Cerebellar cortex (tissue), 1 donor: ENCODE measurements around the gene CLIP4.

Experiments used
- DNase-seq: peaks from one replicate; pipeline ENCODE4 v3.0.0-alpha.2; 2015; ENCODE audit warnings: low spot score

Gene CLIP4

DNA sequence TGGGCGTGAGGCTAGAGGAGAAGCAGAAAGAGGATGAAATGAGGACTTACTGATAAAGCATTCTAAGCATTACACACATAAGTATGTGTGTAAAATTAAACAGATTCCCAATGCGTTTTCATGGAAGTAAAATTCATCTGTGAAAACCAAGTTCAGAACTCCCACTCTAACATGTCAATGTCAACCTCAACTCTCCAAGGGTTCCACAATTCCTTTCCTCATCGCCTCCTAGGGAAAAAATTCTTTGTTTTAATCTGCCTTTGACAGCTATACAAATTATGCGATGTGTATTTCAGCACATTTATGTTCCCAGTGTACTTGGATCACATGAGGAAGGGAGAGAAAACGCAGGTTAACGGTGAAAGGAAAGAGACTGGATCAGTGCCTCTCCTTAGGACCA, 76.6 kb downstream of the CLIP4 start:
- no peak for DNase-seq

DNA sequence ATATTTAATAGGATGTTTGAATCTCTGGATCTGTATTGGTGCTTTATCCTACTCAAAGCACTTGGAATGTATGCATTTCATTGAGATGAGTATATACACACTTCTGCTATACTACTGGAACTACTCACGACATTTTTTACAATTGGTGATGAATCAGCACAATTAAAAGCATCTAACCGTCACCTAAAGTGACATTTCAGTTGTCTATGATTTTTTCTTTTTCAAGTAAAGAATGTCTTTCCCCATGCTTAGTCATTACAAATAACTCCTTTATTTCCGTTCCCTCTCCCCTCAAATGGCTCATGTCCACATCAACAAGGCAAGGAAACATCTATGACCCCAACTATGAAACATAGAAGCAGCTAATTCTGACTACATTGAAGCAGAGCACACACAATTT, 77.3 kb downstream of the CLIP4 start:
- DNase-seq: no peak

DNA sequence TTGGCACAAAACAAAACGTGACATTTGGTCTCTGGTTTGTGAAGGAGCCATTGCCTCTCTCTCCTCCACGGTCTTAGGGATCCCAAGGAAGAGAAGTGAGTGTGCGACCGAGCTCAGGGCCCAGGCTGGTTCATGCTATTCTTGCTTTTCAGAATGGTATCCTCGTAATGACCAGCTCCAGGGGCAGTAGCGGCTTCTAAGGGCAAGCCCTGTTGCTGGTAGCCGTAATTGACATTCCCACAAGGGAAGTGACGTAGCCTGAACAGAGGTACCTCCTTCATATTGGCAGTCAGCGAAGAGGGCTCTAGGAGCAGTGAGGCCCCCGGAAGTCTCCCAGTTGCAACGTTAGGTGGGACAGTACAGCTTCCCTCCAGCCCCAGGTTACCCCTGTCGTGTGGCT, 77.9 kb downstream of the CLIP4 start:
- DNase-seq: no peak

DNA sequence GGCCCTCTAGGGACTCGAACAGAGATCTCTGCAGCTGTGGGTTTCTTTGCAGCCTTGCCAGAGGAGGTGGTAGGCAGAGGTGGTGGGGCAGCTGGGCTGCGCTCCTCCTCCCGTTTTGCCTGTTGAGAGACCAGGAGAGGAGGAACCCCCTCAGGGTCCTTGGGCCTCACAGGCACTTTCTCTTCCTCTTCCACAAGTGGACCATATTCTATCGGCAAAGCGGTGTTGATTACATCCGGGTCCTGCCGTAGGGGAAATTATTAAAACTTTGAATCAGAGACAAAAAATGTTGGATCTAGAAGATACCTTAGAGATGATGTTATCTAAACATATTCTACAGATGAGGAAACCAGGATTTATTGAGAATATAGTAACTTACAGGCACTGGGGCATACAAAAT, 78.5 kb downstream of the CLIP4 start:
- DNase-seq: no peak

DNA sequence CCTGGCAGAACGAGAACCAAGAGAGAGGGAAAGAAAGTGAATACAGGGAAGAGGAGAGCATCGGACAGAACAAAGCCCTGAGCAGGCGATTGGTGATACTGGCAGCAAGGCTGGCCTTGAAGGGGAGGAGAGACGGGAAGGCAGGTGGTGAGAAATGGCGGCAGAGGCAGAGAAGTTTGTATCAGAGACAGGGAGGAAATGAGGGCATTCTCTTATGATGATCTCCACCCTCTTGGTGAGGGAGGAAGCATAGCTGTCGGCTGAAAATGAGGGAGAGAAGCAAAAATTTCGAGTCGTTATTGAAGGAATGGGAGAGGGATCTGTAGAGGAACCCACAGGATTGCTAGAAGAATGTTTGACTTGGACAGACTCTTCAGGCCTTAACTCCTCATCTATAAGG, 80.6 kb downstream of the CLIP4 start:
- no peak for DNase-seq

DNA sequence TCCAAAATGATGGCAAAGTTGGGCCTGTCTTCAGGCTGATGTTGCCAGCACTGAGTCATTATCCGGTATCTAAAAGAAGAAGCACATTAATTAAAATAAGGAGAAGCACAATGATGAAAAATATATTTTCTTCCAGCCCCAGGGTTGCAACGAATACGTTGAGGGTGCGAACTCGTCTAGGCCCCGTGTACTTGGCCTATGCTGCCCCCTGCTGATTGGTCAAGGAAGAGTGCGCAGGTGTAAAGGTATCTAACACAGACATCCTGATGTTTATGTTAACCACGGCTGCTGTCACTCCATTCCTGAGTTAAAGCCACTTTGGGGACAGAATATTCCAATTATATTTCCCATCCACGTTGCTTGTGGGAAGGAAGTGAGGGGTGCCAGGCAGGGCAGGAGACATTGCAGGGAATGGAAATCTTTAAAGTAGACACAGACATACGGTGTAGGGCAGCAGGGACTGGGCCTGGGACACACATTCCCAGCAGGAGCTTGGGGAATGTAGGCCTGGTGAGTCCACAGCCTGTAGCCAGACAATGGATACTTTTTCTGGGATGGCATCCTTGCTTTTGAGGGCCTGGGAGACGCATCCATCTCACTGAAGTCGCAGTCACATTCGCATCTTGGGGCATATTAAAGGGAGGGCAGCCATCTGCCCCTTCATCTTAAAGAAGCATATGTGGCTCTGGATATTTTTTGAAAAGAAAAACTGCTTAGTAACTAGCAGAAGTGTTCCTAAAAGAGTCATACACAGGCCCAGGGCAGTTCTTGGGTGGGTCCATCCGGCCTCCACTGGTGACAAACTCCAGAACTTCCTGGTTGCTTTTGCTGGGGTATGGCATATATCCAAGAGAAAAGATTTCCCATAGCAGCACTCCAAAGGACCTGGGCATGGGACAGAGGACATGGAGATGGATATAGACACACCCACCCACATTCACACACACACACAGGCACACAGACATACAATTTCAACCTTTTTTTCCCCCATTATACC, 81.9 kb downstream of the CLIP4 start:
- peak; percentile 58 for DNase-seq

DNA sequence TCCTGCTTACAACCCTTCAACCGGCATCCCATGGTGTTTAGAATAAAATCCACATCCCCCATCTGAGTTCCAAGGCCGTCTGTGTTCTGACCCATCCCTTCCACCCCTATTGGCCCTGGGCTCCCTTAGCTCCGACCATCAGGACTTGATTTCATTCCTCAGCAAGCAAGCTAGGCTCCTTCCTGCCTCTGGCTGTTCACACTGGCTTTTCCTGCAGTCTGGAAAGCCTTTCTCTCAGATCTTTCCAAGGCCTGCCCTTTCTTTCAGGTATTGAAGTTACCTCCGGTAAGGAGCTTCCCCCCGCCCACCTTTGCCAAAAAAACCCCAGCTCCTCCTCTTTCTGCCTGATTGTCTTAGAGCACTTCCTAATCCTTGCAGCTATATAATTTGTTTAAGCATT, 86.8 kb downstream of the CLIP4 start:
- DNase-seq: no peak

DNA sequence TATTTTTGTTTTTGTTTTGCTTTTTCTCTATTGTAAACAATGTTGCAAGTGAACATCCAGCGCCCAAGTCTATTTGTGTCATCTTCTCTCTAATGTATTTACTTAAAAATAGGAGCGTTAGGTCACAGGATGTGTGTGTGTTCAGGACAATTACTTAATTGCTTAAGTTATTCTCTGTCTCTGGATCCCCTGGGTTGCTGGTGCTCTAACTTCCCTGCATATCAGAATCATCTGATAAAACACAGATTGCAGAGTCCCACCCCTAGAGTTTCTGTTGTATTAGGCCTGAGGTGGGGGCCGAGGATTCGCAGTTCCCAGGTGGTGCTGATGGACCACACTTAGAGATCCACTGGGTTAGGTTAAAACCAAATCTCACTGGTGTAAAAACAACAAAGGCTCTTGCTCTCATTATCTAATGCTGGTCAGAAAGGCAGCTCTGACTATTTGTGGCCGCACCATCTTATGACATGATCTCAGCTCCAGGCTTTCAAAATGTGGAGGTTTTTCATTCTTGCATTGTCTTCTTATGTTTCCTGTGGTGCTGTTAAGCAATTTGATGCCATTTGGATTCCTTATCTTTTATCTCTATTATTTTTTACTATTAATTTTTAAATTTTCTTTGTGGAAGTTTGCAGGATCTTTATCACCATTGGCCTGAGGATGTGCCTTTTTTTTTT, 87.7 kb downstream of the CLIP4 start:
- no peak for DNase-seq

DNA sequence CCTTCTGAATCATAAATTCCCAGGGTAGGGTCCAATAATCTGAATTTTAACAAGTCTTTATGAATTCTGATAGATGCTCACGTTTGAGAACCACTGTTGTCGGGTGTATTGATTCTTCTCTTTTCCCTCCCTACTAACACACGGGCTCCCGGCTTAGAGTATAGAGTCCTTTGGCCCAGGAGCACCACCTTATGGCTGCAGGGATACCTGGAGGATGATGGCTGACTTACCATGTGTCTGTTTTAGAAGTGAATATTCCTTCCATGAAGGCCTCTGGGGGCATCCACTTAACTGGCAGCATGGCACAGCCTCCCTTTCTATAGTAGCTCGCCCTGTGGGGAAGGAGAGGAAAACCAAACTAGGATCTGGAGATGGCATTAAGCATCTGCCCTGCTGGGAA, 91.7 kb downstream of the CLIP4 start:
- DNase-seq: no peak

DNA sequence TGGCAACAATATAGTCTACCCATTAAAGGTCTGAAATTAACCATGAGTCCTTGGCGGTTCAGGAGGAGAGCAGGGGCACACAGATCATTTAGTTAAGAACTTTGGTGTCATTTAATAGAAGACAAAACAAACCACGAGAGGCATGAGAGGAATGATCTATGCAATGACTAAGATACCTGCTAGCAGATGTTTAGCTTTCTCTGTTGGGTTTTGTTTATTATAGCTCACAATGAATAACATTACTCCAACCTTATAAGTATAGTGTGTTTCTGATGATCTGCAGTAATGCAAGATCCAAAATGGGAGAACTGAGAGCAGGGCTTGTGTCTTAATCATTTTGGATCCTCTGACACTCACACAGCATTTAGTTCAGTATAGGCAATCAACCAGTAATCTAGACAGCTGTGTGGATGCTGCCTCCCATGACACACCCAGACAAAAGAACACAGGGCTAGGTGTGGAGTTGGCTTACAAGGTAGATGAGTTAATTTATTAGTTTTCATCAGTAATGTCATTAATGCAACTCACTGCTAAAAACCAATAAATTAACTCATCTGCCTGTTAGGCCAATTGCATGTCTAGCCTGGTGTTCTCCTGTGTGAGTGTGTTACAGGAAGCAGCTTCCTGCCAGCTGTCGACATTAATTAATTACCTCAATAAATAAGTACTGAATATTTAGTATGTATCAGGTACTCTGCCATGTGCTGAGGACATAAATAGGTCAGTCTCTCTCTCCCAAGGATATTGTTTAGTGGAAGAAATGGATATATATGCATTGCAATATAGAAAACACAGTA, 92.3 kb downstream of the CLIP4 start:
- no peak for DNase-seq

DNA sequence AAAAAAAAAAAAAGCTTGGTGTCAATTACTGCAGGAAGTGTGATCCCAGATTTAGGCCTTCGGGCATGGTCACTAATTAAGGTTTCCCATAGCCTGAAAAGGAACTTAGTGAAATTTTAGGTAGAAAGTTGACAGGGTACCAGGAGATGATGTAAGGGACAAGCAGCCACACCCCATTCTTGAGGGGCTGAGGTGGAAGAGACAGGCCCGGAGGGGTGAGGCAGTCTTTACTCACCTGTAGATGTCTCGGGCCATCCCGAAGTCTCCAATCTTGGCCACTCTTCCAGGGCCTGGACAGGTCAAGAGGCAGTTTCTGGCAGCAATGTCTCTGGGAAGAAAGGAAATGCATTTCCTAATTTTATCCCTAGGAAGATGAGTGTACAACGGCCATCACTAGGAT, 94.3 kb downstream of the CLIP4 start:
- DNase-seq: no peak

DNA sequence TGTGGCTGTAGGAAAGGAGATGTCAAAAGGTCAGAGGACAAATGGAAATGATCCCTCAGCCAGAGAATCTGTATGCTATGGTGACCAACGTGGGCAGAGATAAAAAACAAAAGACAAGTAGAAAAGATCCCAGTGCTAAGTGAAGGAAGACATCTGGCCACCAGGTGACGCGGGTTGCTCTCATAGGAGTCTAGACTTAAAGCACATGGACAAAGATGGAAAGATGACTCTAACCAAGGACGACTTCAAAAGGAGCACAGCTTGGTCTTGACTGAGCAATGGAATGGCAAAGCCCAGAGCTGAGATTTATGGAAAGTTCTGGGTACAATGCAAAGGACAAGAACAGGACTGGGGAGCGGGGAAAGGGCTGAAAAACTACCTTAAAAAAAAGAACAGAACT, 96.8 kb downstream of the CLIP4 start:
- no peak for DNase-seq

DNA sequence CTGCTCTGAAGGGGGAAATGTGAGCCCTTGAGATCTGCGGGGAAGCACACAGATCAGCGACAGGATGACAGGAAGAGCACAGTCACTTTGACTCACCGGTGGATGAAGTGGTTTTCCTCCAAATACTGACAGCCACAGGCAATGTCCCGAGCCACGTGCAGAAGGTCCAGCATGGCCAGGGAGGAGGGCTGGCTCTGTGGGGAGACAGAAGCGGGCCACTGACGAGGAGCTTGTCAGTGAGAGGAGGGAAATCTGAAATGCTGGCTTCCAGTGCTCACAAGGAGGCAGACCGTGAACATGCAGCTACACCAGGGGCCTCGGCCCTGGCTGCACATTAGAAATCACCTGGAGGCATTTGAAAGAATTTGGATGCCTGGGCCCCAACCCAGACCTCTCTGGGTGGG, 98.7 kb downstream of the CLIP4 start:
- no peak for DNase-seq

DNA sequence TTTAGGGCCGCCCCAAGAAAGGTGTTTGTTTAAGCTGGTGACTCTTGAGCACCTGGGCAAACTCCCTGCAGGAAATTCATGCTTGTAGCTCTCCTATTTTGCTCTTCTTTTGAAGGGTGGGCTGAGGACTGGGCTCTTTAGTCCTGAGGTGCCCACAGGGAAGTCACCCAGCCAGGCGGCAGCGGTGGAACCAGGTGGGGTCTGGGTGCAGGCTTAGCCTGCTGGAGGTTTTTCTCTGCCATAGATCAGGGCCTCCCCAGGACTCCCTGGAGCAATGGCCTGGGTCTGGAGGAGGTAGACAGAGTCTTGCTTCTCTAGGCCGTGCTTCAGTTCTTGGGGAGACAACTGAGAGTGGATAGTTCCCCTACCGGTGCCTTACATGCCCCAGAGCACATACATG, 99.9 kb downstream of the CLIP4 start:
- DNase-seq: no peak

DNA sequence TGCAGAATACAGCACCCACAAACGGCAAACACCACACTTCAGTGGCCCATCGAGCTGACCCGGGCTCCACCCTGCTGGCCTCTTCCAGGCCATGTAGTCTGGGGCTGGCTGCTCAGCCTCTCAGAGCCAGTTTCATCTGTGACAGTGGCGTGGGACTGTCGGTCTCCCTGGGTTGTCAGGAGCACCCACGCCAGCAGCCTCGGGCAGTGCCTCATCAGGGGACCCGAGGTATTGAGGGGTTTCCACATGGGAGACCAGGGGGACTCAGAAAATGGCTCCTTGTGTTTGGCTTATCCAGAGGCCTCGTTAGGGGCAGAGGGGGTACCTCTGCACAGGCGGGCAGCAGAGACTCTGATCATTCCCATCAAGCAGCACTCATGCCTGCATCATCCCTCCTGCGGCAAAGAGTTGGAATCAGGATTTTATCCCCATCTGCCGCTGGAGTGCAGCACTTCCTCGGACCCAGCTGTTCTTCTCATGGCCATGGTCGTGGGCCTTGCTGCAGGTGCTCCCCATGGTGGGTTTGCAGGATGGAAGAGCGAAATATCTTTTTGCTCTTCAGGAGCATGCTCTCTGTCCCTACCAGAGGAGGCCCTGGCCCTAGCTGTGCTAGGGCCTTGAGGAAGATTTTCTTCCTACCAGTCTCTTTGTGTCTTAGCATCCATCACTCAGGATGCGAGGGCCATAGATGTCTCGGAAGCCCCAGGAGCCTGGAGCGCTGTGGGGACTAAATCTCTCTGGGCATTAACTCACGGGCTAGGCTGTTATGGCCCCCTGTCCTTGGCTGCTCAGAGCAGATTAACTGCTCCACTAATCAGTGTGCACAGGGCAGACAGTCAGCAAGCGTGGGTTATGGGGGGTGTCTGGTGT, 100.8 kb downstream of the CLIP4 start:
- no peak for DNase-seq

DNA sequence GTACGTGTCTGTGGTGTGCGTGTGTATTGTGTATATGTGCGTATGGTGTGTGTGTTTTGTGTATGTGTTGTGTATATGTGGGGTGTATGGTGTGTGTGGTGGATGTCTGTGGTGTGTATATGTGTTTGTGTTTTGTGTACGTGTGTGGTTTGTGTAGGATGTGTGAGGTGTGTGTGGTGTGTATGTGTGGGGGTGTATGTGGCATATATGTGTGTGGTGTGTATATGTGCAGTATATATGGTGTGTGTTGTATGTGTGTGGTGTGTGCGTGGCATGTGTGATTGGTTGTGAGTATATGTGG, 101.3 kb downstream of the CLIP4 start:
- DNase-seq: no peak

DNA sequence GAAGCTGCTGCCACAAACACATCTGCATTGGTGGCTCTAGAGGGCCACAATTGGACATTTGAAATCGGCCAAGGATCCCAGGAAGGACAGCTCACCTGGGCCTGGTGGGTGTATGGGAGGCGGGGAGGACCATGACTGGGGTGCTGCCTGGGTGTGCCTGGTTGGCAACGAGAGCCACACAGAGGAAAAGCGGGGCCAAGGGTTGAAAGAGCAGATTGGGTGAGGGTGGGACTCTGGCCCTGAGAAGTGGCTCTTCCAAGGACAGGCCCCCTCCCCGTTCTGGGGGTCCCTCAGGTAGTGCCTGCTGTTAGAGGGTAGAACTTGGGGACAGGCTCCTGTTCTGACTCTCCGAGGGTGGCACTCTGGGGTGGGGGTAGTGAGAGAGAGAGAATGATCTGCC, 102.9 kb downstream of the CLIP4 start:
- no peak for DNase-seq

DNA sequence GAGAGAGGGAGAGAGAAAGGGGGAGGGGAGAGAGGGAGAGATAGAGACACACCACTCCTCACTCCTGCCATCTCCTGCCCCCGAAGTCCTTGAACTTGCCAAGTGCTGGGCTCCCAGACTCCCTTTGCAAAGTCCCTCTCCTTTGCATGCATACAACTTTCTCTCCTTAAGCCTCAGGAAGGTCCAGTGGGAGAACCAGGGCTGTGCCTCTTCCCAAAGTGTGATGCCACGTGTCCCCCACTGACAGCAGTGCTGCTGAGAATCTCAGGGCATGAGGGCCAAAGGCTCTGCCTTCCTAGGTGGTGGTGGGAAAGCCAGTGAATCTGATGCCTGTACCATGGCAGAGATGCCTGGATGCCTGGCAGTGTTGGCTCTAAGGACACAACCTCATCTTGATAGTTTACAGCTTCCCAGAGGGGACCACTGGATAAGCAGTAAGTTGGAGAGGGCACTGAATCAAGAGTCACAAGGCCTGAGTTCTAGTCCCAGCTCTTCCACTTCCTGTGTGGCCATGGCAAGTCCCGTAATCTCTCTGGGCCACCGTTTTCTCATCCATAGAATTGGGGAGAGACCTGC, 103.4 kb downstream of the CLIP4 start:
- DNase-seq: no peak

DNA sequence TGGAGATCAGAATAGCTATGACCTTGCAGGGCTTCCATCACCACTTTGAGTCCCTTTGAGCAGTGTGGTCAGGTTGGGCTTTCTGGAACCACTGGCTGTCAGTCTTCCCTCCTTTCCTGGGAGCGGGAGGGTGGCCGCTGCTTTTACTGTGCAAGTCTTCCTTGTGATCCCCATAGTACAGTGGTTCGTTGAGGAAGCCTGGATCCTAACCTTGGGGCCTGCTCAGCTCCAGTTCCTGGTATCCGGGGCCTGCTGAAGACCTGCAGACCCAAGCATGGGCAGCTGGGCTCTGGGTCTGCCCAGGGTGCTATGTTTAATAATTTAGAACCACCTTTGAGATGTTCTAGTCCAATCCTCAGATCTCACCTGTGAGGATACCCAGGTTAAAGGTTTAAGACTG, 104.2 kb downstream of the CLIP4 start:
- no peak for DNase-seq

DNA sequence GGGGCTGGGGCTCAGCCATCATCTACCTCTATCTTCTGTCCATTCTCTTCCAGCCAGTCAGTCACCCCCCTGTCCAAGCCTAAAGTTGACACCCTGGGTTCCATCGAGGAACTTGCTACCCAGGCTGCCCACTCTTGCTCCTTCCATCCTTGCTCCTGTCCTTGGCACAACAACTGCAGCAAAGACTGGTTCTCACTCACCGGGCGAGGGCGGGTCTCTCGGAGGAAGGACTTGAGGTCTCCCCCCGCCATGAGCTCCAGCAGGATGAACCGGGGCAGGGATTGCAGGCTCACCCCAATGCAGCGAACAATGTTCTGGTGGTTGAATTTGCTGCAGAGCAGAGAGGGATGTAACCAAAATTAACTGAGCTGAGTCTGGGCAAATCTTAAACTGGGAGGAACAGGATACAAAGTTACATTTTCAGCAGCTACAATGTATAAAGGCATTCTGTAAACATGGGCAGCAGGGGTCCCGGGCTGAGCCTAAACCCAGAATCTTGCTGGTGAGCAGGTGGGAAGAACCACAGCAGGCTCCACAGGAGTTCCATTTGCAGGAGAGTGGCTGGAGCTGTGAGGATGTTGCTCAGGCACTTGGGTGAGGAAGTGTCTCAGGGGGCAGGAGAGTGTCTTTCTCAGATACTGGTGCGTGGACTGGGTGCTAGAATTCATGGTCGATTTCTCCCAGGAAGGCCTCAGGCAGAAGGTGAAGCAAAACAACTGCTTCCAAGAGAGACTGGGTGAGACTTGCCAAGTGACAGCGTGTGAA, 105.5 kb downstream of the CLIP4 start:
- no peak for DNase-seq
